SK-N-SH (cell line): ENCODE data around the gene HMMR. TPM values are rescaled to one million over a fixed set of nuclear protein-coding genes. Genes with fewer than 3 reads are reported as not detected.

Source experiments
- CTCF ChIA-PET: fragments of 300-600, 350-600 bp; formaldehyde crosslinking; extraction: SDS; loops from one replicate; lab custom pipeline; 2021; lab: Yijun Ruan, JAX
- POLR2A ChIA-PET: fragments of 350-600 bp; sonication (Branson Sonifier 250); formaldehyde crosslinking; extraction: SDS; loops from one replicate; lab custom pipeline; 2020; ENCODE audit warnings: antibody characterized with exemption, inconsistent platforms; lab: Yijun Ruan, JAX
- DNase-seq: peaks from one replicate; pipeline ENCODE4 v3.0.0; 2012
- H2AFZ ChIP-seq: fragments of 200-600 bp; sonication (generic); 2 replicates; pipeline ENCODE4 v1.8.1; 2016; ENCODE audit warnings: antibody characterized with exemption, mild to moderate bottlenecking, low read depth
- H3F3A ChIP-seq: fragments of 200-600 bp; sonication (generic); replicated peaks from 2 replicates; pipeline ENCODE3; 2016; ENCODE audit warnings: antibody characterized with exemption, mild to moderate bottlenecking; ENCODE audit not compliant: insufficient read depth
- H3K27ac ChIP-seq, 2 experiments: fragments of 200-500 bp in 1 of 2; fragments of 200-600 bp in 1 of 2; sonication (Bioruptor generic) in 1 of 2; sonication (generic), shearing (Covaris generic) in 1 of 2; 2 replicates each; pipeline versions ENCODE4 v1.5.1 to v1.6.1; 2014 to 2016; ENCODE audit warnings: low read depth in 2 of 2, inconsistent platforms in 1 of 2, low read length in 1 of 2, mild to moderate bottlenecking in 1 of 2, mixed read lengths in 1 of 2
- H3K27me3 ChIP-seq: fragments of 200-600 bp; sonication (generic), shearing (Covaris generic); 2 replicates; pipeline ENCODE4 v1.6.1; 2016; ENCODE audit warnings: mixed run types; ENCODE audit not compliant: insufficient read depth
- H3K36me3 ChIP-seq, 2 experiments: fragments of 200-500 bp in 1 of 2; fragments of 200-600 bp in 1 of 2; sonication (Bioruptor generic) in 1 of 2; sonication (generic) in 1 of 2; replicated peaks in 1 of 2; 2 replicates each; pipeline versions ENCODE3 to v1.5.1; 2014 to 2016; ENCODE audit warnings: low read length in 1 of 2, mild to moderate bottlenecking in 1 of 2; ENCODE audit not compliant: insufficient read depth in 2 of 2, control insufficient read depth in 1 of 2
- H3K4me1 ChIP-seq, 2 experiments: fragments of 200-500 bp in 1 of 2; fragments of 200-600 bp in 1 of 2; sonication (Bioruptor generic) in 1 of 2; sonication (generic), shearing (Covaris generic) in 1 of 2; 2 replicates each; pipeline versions ENCODE4 v1.5.1 to v1.6.1; 2014 to 2016; ENCODE audit warnings: low read depth in 1 of 2, low read length in 1 of 2, mixed run types in 1 of 2; ENCODE audit not compliant: insufficient read depth in 2 of 2, control insufficient read depth in 1 of 2
- H3K4me2 ChIP-seq: fragments of 200-600 bp; sonication (generic), shearing (Covaris generic); 2 replicates; pipeline ENCODE4 v1.6.1; 2017; ENCODE audit warnings: mixed run types
- H3K4me3 ChIP-seq, 2 experiments: fragments of 200-500 bp in 1 of 2; fragments of 200-600 bp in 1 of 2; sonication (Bioruptor generic) in 1 of 2; sonication (generic), shearing (Covaris generic) in 1 of 2; 2 replicates each; pipeline versions ENCODE4 v1.5.1 to v1.8.1; 2014 to 2016; ENCODE audit warnings: low read depth in 2 of 2, inconsistent platforms in 1 of 2, low read length in 1 of 2, mild to moderate bottlenecking in 1 of 2, mixed read lengths in 1 of 2, moderate library complexity in 1 of 2
- H3K79me2 ChIP-seq: fragments of 200-600 bp; sonication (generic); 2 replicates; pipeline ENCODE4 v1.8.1; 2017; ENCODE audit warnings: mild to moderate bottlenecking; ENCODE audit not compliant: insufficient read depth
- H3K9ac ChIP-seq: fragments of 200-600 bp; sonication (generic); 2 replicates; pipeline ENCODE4 v1.6.1; 2017; ENCODE audit warnings: mixed run types
- H3K9me2 ChIP-seq: fragments of 200-600 bp; sonication (generic); 2 replicates; pipeline ENCODE4 v1.6.1; 2017; ENCODE audit warnings: mixed run types
- H3K9me3 ChIP-seq: fragments of 200-600 bp; sonication (generic); 2 replicates; pipeline ENCODE4 v1.6.1; 2017; ENCODE audit warnings: mixed run types, mild to moderate bottlenecking, moderate library complexity
- H4K20me1 ChIP-seq: fragments of 200-600 bp; sonication (generic); 2 replicates; pipeline ENCODE4 v1.6.1; 2017; ENCODE audit warnings: mild to moderate bottlenecking, mixed run types; ENCODE audit not compliant: insufficient read depth
- CTCF ChIP-seq: fragments of 200-600 bp; sonication (generic); IDR thresholded peaks from 2 replicates; pipeline ENCODE4 v1.6.1; 2017; ENCODE audit warnings: antibody characterized with exemption, mild to moderate bottlenecking, moderate library complexity
- EP300 ChIP-seq, 2 experiments: IDR thresholded peaks; 2 replicates each; pipeline versions ENCODE4 v1.4.0 to v1.6.1; 2012; ENCODE audit warnings: borderline replicate concordance in 1 of 2, low read depth in 1 of 2, low read length in 1 of 2
- EZH2phosphoT487 ChIP-seq: fragments of 200-600 bp; sonication (generic); IDR thresholded peaks from 2 replicates; pipeline ENCODE4 v1.6.1; 2017; ENCODE audit warnings: low read depth, mixed run types, mild to moderate bottlenecking, antibody characterized with exemption, moderate library complexity, borderline replicate concordance
- FOSL2 ChIP-seq: IDR thresholded peaks from 2 replicates; pipeline ENCODE4 v1.4.0; 2012; ENCODE audit warnings: low read depth, mild to moderate bottlenecking, moderate library complexity, borderline replicate concordance
- FOXJ3 ChIP-seq: sonication (generic); formaldehyde crosslinking; IDR thresholded peaks from 2 replicates; pipeline ENCODE4 v1.5.1; 2020; ENCODE audit warnings: mild to moderate bottlenecking, missing genetic modification reagents
- GATA2 ChIP-seq: sonication (generic); formaldehyde crosslinking; IDR thresholded peaks from 2 replicates; pipeline ENCODE4 v1.5.0; 2020; ENCODE audit warnings: mild to moderate bottlenecking, missing genetic modification reagents
- JUND ChIP-seq: IDR thresholded peaks from 2 replicates; pipeline ENCODE4 v1.4.0; 2012
- MXI1 ChIP-seq: IDR thresholded peaks from 2 replicates; pipeline ENCODE4 v1.6.1; 2012; ENCODE audit warnings: mild to moderate bottlenecking, low read depth, low read length, improper control_type of control experiment
- NFIC ChIP-seq: IDR thresholded peaks from 2 replicates; pipeline ENCODE4 v1.4.0; 2012; ENCODE audit warnings: borderline replicate concordance
- NRF1 ChIP-seq: IDR thresholded peaks from 2 replicates; pipeline ENCODE4 v1.6.1; 2012; ENCODE audit warnings: low read depth, mild to moderate bottlenecking, low read length
- RAD21 ChIP-seq: IDR thresholded peaks from 2 replicates; pipeline ENCODE4 v1.6.1; 2012; ENCODE audit warnings: mild to moderate bottlenecking, low read length
- RCOR1 ChIP-seq: fragments of 150-350 bp; IDR thresholded peaks from 2 replicates; pipeline ENCODE4 v1.6.1; 2017; ENCODE audit warnings: antibody characterized with exemption, low read length
- RFX5 ChIP-seq: IDR thresholded peaks from 2 replicates; pipeline ENCODE4 v1.6.1; 2012; ENCODE audit warnings: mild to moderate bottlenecking, improper control_type of control experiment, low read length
- RXRA ChIP-seq: IDR thresholded peaks from 2 replicates; pipeline ENCODE4 v1.4.0; 2012; ENCODE audit warnings: low read depth, mild to moderate bottlenecking, borderline replicate concordance
- TEAD4 ChIP-seq: IDR thresholded peaks from 2 replicates; pipeline ENCODE4 v1.4.0; 2012; ENCODE audit warnings: mild to moderate bottlenecking, borderline replicate concordance; ENCODE audit not compliant: insufficient read depth
- YY1 ChIP-seq: IDR thresholded peaks from 2 replicates; pipeline ENCODE4 v1.4.0; 2012; ENCODE audit warnings: low read depth, mild to moderate bottlenecking
- WGBS: methylation state at CpG from one replicate; pipeline ENCODE4 v1.1.6; 2017; ENCODE audit warnings: low lambda C conversion rate; 5-methylcytosine and 5-hydroxymethylcytosine counted together
- polyA plus RNA-seq, 3 experiments: library from polyadenylated mRNA; depleted of rRNA; stranded (reverse); fragments of >200 nt; gene quantifications; 2 replicates each; pipeline ENCODE4 v1.2.3, GENCODE V29; 2012
- TF ChIP-seq, protein P1 (sequence below): fragments of 150-350 bp; IDR thresholded peaks from 2 replicates; pipeline ENCODE4 v1.6.1; 2016; ENCODE audit warnings: mild to moderate bottlenecking, low read depth, low read length
- TF ChIP-seq, protein P2 (sequence below): IDR thresholded peaks from 2 replicates; pipeline ENCODE4 v1.4.0; 2012; ENCODE audit warnings: low read depth, borderline replicate concordance
- TF ChIP-seq, protein P3 (sequence below): IDR thresholded peaks from 2 replicates; pipeline ENCODE4 v1.6.1; 2012; ENCODE audit warnings: mild to moderate bottlenecking, low read depth, low read length, moderate library complexity
- TF ChIP-seq, protein P4 (sequence below): IDR thresholded peaks from 2 replicates; pipeline ENCODE4 v1.4.0; 2012; ENCODE audit warnings: low read depth, borderline replicate concordance

Gene HMMR
- polyA plus RNA-seq, 1 of the 3 experiments (the other 2 are of a cell fraction): 7.7 TPM

- no peak for TF ChIP-seq RXRA
- no peak for TF ChIP-seq FOXJ3 (CRISPR knock-in tag)
- no peak for TF ChIP-seq MXI1
- TF ChIP-seq GATA2: no peak
- TF ChIP-seq YY1: no peak
- no peak for TF ChIP-seq CTCF
- no peak for TF ChIP-seq FOSL2
- TF ChIP-seq RAD21: no peak
- TF ChIP-seq, protein P1, sequence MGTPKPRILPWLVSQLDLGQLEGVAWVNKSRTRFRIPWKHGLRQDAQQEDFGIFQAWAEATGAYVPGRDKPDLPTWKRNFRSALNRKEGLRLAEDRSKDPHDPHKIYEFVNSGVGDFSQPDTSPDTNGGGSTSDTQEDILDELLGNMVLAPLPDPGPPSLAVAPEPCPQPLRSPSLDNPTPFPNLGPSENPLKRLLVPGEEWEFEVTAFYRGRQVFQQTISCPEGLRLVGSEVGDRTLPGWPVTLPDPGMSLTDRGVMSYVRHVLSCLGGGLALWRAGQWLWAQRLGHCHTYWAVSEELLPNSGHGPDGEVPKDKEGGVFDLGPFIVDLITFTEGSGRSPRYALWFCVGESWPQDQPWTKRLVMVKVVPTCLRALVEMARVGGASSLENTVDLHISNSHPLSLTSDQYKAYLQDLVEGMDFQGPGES: no peak
- TF ChIP-seq EZH2phosphoT487: no peak
- TF ChIP-seq RFX5: no peak
- no peak for TF ChIP-seq NRF1
- TF ChIP-seq, protein P2, sequence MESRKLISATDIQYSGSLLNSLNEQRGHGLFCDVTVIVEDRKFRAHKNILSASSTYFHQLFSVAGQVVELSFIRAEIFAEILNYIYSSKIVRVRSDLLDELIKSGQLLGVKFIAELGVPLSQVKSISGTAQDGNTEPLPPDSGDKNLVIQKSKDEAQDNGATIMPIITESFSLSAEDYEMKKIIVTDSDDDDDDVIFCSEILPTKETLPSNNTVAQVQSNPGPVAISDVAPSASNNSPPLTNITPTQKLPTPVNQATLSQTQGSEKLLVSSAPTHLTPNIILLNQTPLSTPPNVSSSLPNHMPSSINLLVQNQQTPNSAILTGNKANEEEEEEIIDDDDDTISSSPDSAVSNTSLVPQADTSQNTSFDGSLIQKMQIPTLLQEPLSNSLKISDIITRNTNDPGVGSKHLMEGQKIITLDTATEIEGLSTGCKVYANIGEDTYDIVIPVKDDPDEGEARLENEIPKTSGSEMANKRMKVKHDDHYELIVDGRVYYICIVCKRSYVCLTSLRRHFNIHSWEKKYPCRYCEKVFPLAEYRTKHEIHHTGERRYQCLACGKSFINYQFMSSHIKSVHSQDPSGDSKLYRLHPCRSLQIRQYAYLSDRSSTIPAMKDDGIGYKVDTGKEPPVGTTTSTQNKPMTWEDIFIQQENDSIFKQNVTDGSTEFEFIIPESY: no peak
- TF ChIP-seq, protein P3, sequence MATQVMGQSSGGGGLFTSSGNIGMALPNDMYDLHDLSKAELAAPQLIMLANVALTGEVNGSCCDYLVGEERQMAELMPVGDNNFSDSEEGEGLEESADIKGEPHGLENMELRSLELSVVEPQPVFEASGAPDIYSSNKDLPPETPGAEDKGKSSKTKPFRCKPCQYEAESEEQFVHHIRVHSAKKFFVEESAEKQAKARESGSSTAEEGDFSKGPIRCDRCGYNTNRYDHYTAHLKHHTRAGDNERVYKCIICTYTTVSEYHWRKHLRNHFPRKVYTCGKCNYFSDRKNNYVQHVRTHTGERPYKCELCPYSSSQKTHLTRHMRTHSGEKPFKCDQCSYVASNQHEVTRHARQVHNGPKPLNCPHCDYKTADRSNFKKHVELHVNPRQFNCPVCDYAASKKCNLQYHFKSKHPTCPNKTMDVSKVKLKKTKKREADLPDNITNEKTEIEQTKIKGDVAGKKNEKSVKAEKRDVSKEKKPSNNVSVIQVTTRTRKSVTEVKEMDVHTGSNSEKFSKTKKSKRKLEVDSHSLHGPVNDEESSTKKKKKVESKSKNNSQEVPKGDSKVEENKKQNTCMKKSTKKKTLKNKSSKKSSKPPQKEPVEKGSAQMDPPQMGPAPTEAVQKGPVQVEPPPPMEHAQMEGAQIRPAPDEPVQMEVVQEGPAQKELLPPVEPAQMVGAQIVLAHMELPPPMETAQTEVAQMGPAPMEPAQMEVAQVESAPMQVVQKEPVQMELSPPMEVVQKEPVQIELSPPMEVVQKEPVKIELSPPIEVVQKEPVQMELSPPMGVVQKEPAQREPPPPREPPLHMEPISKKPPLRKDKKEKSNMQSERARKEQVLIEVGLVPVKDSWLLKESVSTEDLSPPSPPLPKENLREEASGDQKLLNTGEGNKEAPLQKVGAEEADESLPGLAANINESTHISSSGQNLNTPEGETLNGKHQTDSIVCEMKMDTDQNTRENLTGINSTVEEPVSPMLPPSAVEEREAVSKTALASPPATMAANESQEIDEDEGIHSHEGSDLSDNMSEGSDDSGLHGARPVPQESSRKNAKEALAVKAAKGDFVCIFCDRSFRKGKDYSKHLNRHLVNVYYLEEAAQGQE: no peak
- TF ChIP-seq TEAD4: no peak
- TF ChIP-seq EP300 (IDR thresholded peaks at IDR 0.05; ENCODE audit: borderline replicate concordance in 1 of 2, low read depth in 1 of 2, low read length in 1 of 2): no peak
- no peak for TF ChIP-seq JUND
- no peak for TF ChIP-seq RCOR1
- TF ChIP-seq NFIC: no peak
- TF ChIP-seq, protein P4, sequence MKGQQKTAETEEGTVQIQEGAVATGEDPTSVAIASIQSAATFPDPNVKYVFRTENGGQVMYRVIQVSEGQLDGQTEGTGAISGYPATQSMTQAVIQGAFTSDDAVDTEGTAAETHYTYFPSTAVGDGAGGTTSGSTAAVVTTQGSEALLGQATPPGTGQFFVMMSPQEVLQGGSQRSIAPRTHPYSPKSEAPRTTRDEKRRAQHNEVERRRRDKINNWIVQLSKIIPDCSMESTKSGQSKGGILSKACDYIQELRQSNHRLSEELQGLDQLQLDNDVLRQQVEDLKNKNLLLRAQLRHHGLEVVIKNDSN: no peak
- TF ChIP-seq, all 33 proteins: peak for 0
- no peaks in the 10 kb centered on the region for H3K9me2 ChIP-seq
- no peaks in the 10 kb centered on the region for H3K27me3 ChIP-seq
- ChIA-PET POLR2A (interaction anchor here (0.9 kb wide), 1 partner anchor 15 kb away, joined by 3 read pairs; the partner anchor contains the start of genes HMMR and NUDCD2), CTCF (no interaction called here)
- H3F3A ChIP-seq: peaks cover 44% of the 10 kb centered on the region
- WGBS: 95% methylated on average over 6 of the region's 6 CpGs
- H3K79me2 ChIP-seq: peaks cover 41% of the 10 kb centered on the region
- H3K4me3 ChIP-seq: no peak overlapping the region
- H3K9me3 ChIP-seq: no peaks in the 10 kb centered on the region
- peaks cover 14% of the 10 kb centered on the region for H4K20me1 ChIP-seq
- H3K9ac ChIP-seq: no peak overlapping the region
- H3K27ac ChIP-seq: no peak overlapping the region
- no peaks in the 10 kb centered on the region; a peak in 1 of 4 replicates for H3K4me1 ChIP-seq
- no peak overlapping the region for H3K4me2 ChIP-seq
- H3K36me3 ChIP-seq: peaks cover 88 to 96% of the 10 kb centered on the region in 2 experiments
- H2AFZ ChIP-seq: no peak overlapping the region
- DNase-seq: no peak
Observed at GRCh38 chr5:163445345-163445744, 15.1 kb upstream of the HMMR start.
